ENCODE results near the gene CDH13. TPM values are rescaled to one million over a fixed set of nuclear protein-coding genes. Genes with fewer than 3 reads are reported as not detected.

Gene CDH13
- total RNA-seq, 1 donor from 2014 or later, result 46.4 TPM

GRCh38 chr16:83402160-83402814 is 775.5 kb downstream of the CDH13 start:
- H3K27ac Mint-ChIP-seq, result no peak overlapping the region
- H3K36me3 Mint-ChIP-seq, result no peaks in the 10 kb centered on the region
- DNase-seq (ENCODE audit: extremely low spot score, unreplicated experiment), result no peak
- no peaks in the 10 kb centered on the region for H3K9me3 Mint-ChIP-seq
- no peak for TF ChIP-seq CTCF (conservative IDR thresholded peaks at IDR 0.05)
- no peak overlapping the region for H3K4me3 Mint-ChIP-seq
- H3K4me1 Mint-ChIP-seq (ENCODE audit: unreplicated experiment), result peaks cover 20% of the 10 kb centered on the region
- peaks cover 4% of the 10 kb centered on the region for H3K27me3 Mint-ChIP-seq

DNA sequence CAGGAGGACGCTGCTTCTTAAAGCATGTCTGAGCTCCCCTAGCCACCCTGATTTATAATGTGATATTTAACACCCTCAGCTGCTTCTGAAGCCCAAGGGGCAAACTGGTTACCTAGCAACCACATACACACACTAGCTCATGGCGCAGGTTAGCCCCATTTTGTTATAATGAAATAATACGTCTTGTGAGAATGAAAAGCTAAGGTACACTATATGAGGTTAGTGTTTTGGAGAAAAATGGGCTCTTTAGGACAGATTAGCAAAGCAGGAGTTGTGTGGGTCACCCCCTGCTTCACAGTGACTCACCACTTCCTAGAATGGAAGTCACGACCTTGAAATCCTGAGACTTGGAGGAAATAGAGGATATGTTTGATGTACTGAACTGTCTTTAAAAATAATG is 776.2 kb downstream of the CDH13 start:
- Mint-ChIP-seq H3K4me3 (no peak overlapping the region), H3K27me3 (peaks cover 4% of the 10 kb centered on the region), H3K9me3 (no peaks in the 10 kb centered on the region), H3K27ac (no peak overlapping the region), H3K36me3 (no peaks in the 10 kb centered on the region), H3K4me1 (ENCODE audit: unreplicated experiment) (peaks cover 16% of the 10 kb centered on the region)
- no peak for TF ChIP-seq CTCF (conservative IDR thresholded peaks at IDR 0.05)
- DNase-seq (ENCODE audit: extremely low spot score, unreplicated experiment), result no peak

DNA sequence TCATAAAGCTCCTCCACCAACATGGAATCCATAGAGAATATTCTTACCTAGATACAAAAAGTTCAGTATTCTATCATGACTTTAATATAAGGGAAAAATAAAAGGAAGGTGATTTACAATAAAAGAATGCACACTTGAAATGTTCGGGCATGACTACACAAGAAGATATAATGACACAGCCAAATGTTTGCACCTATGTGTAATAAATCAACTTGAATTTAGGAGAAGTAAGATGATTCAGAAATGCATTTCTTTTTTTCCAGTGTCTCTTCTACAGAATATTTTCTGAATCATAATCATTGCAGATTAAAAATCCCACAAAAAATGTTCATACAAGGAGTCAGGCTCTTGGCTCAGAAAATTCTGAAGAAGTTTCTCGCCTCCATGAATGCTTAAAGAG is 777.0 kb downstream of the CDH13 start:
- no peaks in the 10 kb centered on the region for H3K9me3 Mint-ChIP-seq
- H3K4me3 Mint-ChIP-seq, result no peak overlapping the region
- peaks cover 7% of the 10 kb centered on the region for H3K27me3 Mint-ChIP-seq
- peaks cover 12% of the 10 kb centered on the region for H3K4me1 Mint-ChIP-seq (ENCODE audit: unreplicated experiment)
- TF ChIP-seq CTCF (conservative IDR thresholded peaks at IDR 0.05), result no peak
- DNase-seq (ENCODE audit: extremely low spot score, unreplicated experiment), result no peak
- H3K36me3 Mint-ChIP-seq, result no peaks in the 10 kb centered on the region
- no peak overlapping the region for H3K27ac Mint-ChIP-seq

- no peak for DNase-seq (ENCODE audit: extremely low spot score, unreplicated experiment)
- peaks cover 12% of the 10 kb centered on the region for H3K4me1 Mint-ChIP-seq (ENCODE audit: unreplicated experiment)
- no peaks in the 10 kb centered on the region for H3K9me3 Mint-ChIP-seq
- no peak for TF ChIP-seq CTCF (conservative IDR thresholded peaks at IDR 0.05)
- no peak overlapping the region for H3K27ac Mint-ChIP-seq
- no peaks in the 10 kb centered on the region for H3K36me3 Mint-ChIP-seq
- no peak overlapping the region for H3K4me3 Mint-ChIP-seq
- peaks cover 7% of the 10 kb centered on the region for H3K27me3 Mint-ChIP-seq
Measured at GRCh38 chr16:83404261-83404660, 777.5 kb downstream of the CDH13 start.

GRCh38 chr16:83407928-83408327 is 781.2 kb downstream of the CDH13 start:
- H3K27me3 Mint-ChIP-seq, result peaks cover 10% of the 10 kb centered on the region
- peaks cover 3% of the 10 kb centered on the region for H3K4me1 Mint-ChIP-seq (ENCODE audit: unreplicated experiment)
- no peak for DNase-seq (ENCODE audit: extremely low spot score, unreplicated experiment)
- H3K27ac Mint-ChIP-seq, result no peak overlapping the region
- no peak for TF ChIP-seq CTCF (conservative IDR thresholded peaks at IDR 0.05)
- H3K9me3 Mint-ChIP-seq, result no peaks in the 10 kb centered on the region
- H3K36me3 Mint-ChIP-seq, result no peaks in the 10 kb centered on the region
- H3K4me3 Mint-ChIP-seq, result no peak overlapping the region

DNA sequence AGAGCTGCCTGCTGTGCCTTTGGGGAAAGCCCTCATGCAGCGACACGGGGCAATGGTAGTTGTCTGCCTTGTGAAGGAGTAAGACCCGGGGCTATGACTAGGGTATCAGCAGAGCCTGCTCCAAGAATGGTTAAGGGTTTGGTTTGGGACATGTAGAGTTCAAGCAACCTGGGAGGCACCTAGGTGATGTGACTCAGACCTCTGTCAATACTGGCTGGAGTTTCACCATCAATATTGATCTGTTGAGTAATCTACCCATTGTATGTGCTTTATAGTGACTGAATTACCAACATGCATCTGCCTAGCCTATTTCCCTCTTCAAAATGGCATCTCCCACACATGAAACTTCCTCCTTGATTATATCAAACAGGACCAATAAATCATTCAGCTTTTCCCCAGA is 782.6 kb downstream of the CDH13 start:
- Mint-ChIP-seq H3K27me3 (peaks cover 10% of the 10 kb centered on the region), H3K36me3 (no peaks in the 10 kb centered on the region), H3K27ac (no peak overlapping the region), H3K4me1 (ENCODE audit: unreplicated experiment) (no peaks in the 10 kb centered on the region), H3K4me3 (no peak overlapping the region), H3K9me3 (no peaks in the 10 kb centered on the region)
- TF ChIP-seq CTCF (conservative IDR thresholded peaks at IDR 0.05), result no peak
- DNase-seq (ENCODE audit: extremely low spot score, unreplicated experiment), result no peak
